Transverse colon (tissue), 4 donors: ENCODE data around the gene PACSIN2.

Source experiments
- CTCF ChIP-seq, 5 experiments: fragments of 200-600 bp in 3 of 5; fragments of 450-650 bp in 2 of 5; sonication (generic) in 3 of 5; IDR thresholded peaks; 1 replicate in 2 of 5; 2 replicates in 3 of 5; pipeline ENCODE4 v1.5.1; 2016 to 2017; ENCODE audit warnings: antibody characterized with exemption in 5 of 5, inconsistent platforms in 3 of 5, mild to moderate bottlenecking in 2 of 5, moderate library complexity in 1 of 5
- POLR2A ChIP-seq: fragments of 450-650 bp; IDR thresholded peaks from one replicate; pipeline ENCODE4 v1.6.1; 2016; ENCODE audit warnings: antibody characterized with exemption, mild to moderate bottlenecking, moderate library complexity
- POLR2AphosphoS5 ChIP-seq, 3 donors: sonication (generic); formaldehyde crosslinking; IDR thresholded peaks; one replicate each; pipeline ENCODE4 v1.6.1; 2016; ENCODE audit warnings: antibody characterized with exemption in 3 of 3

GRCh38 chr22:42829302-42829701 lies 185.6 kb downstream of the PACSIN2 start:
- TF ChIP-seq CTCF (IDR thresholded peaks at IDR 0.05) = no peak
- TF ChIP-seq POLR2A = no peak
- no peak for TF ChIP-seq POLR2AphosphoS5 (IDR thresholded peaks at IDR 0.05)
